Measurements from ENCODE around the gene GASK1A.

GASK1A gene

GRCh38 chr3:43014241-43014640 is 35.1 kb downstream of the GASK1A start:
- no peaks in the 10 kb centered on the region for H3K36me3 ChIP-seq (ENCODE audit: insufficient read depth, low read length)
- no peak overlapping the region for H3K9ac ChIP-seq (ENCODE audit: low read depth, low read length)
- H3K4me1 ChIP-seq (ENCODE audit: insufficient read depth, low read length) = no peaks in the 10 kb centered on the region
- H3K9me3 ChIP-seq (ENCODE audit: insufficient read depth, low read depth, low read length) = no peaks in the 10 kb centered on the region
- no peak overlapping the region for H3K4me3 ChIP-seq (ENCODE audit: low read length)
- H3K27ac ChIP-seq (ENCODE audit: low read depth, low read length) = no peak overlapping the region
- H3K27me3 ChIP-seq (ENCODE audit: insufficient read depth, low read length) = no peaks in the 10 kb centered on the region
- WGBS = 88% methylated on average over 3 of the region's 3 CpGs

GRCh38 chr3:43014956-43015355 is 35.8 kb downstream of the GASK1A start:
- Histone ChIP-seq H3K27me3 (ENCODE audit: insufficient read depth, low read length) (no peaks in the 10 kb centered on the region), H3K36me3 (ENCODE audit: insufficient read depth, low read length) (no peaks in the 10 kb centered on the region), H3K27ac (ENCODE audit: low read depth, low read length) (no peak overlapping the region), H3K9me3 (ENCODE audit: insufficient read depth, low read depth, low read length) (no peaks in the 10 kb centered on the region), H3K9ac (ENCODE audit: low read depth, low read length) (no peak overlapping the region), H3K4me1 (ENCODE audit: insufficient read depth, low read length) (no peaks in the 10 kb centered on the region), H3K4me3 (ENCODE audit: low read length) (no peak overlapping the region)
- WGBS = 91% methylated on average over 1 of the region's 1 CpG

GRCh38 chr3:43015572-43015971 is 36.5 kb downstream of the GASK1A start:
- Histone ChIP-seq H3K27me3 (ENCODE audit: insufficient read depth, low read length) (no peaks in the 10 kb centered on the region), H3K9me3 (ENCODE audit: insufficient read depth, low read depth, low read length) (no peaks in the 10 kb centered on the region), H3K4me1 (ENCODE audit: insufficient read depth, low read length) (no peaks in the 10 kb centered on the region), H3K36me3 (ENCODE audit: insufficient read depth, low read length) (no peaks in the 10 kb centered on the region), H3K9ac (ENCODE audit: low read depth, low read length) (no peak overlapping the region), H3K27ac (ENCODE audit: low read depth, low read length) (no peak overlapping the region), H3K4me3 (ENCODE audit: low read length) (no peak overlapping the region)
- WGBS = 89% methylated on average over 1 of the region's 1 CpG

GRCh38 chr3:43015991-43016865 is 37.1 kb downstream of the GASK1A start:
- no peaks in the 10 kb centered on the region for H3K9me3 ChIP-seq (ENCODE audit: insufficient read depth, low read depth, low read length)
- no peaks in the 10 kb centered on the region for H3K36me3 ChIP-seq (ENCODE audit: insufficient read depth, low read length)
- 90% methylated on average over 5 of the region's 5 CpGs for WGBS

GRCh38 chr3:43017004-43017403 is 37.9 kb downstream of the GASK1A start:
- Histone ChIP-seq H3K4me3 (ENCODE audit: low read length) (no peak overlapping the region), H3K36me3 (ENCODE audit: insufficient read depth, low read length) (no peaks in the 10 kb centered on the region), H3K9ac (ENCODE audit: low read depth, low read length) (no peak overlapping the region), H3K27ac (ENCODE audit: low read depth, low read length) (no peak overlapping the region), H3K27me3 (ENCODE audit: insufficient read depth, low read length) (no peaks in the 10 kb centered on the region), H3K4me1 (ENCODE audit: insufficient read depth, low read length) (no peaks in the 10 kb centered on the region), H3K9me3 (ENCODE audit: insufficient read depth, low read depth, low read length) (no peaks in the 10 kb centered on the region)
- WGBS = 95% methylated on average over 1 of the region's 1 CpG

More at GRCh38 chr3:43015991-43016865, 37.1 kb downstream of the GASK1A start:
- H3K4me1 ChIP-seq (ENCODE audit: insufficient read depth, low read length) = no peaks in the 10 kb centered on the region
- no peak overlapping the region for H3K9ac ChIP-seq (ENCODE audit: low read depth, low read length)
- H3K27me3 ChIP-seq (ENCODE audit: insufficient read depth, low read length) = no peaks in the 10 kb centered on the region
- no peak overlapping the region for H3K4me3 ChIP-seq (ENCODE audit: low read length)
- H3K27ac ChIP-seq (ENCODE audit: low read depth, low read length) = no peak overlapping the region

GRCh38 chr3:43017593-43018195 is 38.6 kb downstream of the GASK1A start:
- no peaks in the 10 kb centered on the region for H3K36me3 ChIP-seq (ENCODE audit: insufficient read depth, low read length)
- no peak overlapping the region for H3K4me3 ChIP-seq (ENCODE audit: low read length)
- no peaks in the 10 kb centered on the region for H3K4me1 ChIP-seq (ENCODE audit: insufficient read depth, low read length)
- no peaks in the 10 kb centered on the region for H3K27me3 ChIP-seq (ENCODE audit: insufficient read depth, low read length)
- no peaks in the 10 kb centered on the region for H3K9me3 ChIP-seq (ENCODE audit: insufficient read depth, low read depth, low read length)
- H3K27ac ChIP-seq (ENCODE audit: low read depth, low read length) = no peak overlapping the region
- WGBS = 89% methylated on average over 9 of the region's 9 CpGs
- H3K9ac ChIP-seq (ENCODE audit: low read depth, low read length) = no peak overlapping the region

GRCh38 chr3:43018246-43018645 is 39.1 kb downstream of the GASK1A start:
- Histone ChIP-seq H3K4me1 (ENCODE audit: insufficient read depth, low read length) (peaks cover 1% of the 10 kb centered on the region; the same call in 1 of the 2 replicates), H3K4me3 (ENCODE audit: low read length) (no peak overlapping the region), H3K27me3 (ENCODE audit: insufficient read depth, low read length) (no peaks in the 10 kb centered on the region), H3K9me3 (ENCODE audit: insufficient read depth, low read depth, low read length) (no peaks in the 10 kb centered on the region), H3K36me3 (ENCODE audit: insufficient read depth, low read length) (no peaks in the 10 kb centered on the region), H3K27ac (ENCODE audit: low read depth, low read length) (no peak overlapping the region), H3K9ac (ENCODE audit: low read depth, low read length) (no peak overlapping the region)
- WGBS = 86% methylated on average over 2 of the region's 2 CpGs

GRCh38 chr3:43019006-43019809 is 40.1 kb downstream of the GASK1A start:
- H3K27me3 ChIP-seq (ENCODE audit: insufficient read depth, low read length) = no peaks in the 10 kb centered on the region
- H3K4me1 ChIP-seq (ENCODE audit: insufficient read depth, low read length) = peaks cover 10% of the 10 kb centered on the region; the same call in 1 of the 2 replicates
- no peaks in the 10 kb centered on the region for H3K9me3 ChIP-seq (ENCODE audit: insufficient read depth, low read depth, low read length)
- no peak overlapping the region for H3K9ac ChIP-seq (ENCODE audit: low read depth, low read length)
- no peaks in the 10 kb centered on the region for H3K36me3 ChIP-seq (ENCODE audit: insufficient read depth, low read length)
- no peak overlapping the region for H3K27ac ChIP-seq (ENCODE audit: low read depth, low read length)
- H3K4me3 ChIP-seq (ENCODE audit: low read length) = no peak overlapping the region
- 86% methylated on average over 6 of the region's 6 CpGs for WGBS

- Histone ChIP-seq H3K4me3 (ENCODE audit: low read length) (no peak overlapping the region), H3K36me3 (ENCODE audit: insufficient read depth, low read length) (no peaks in the 10 kb centered on the region), H3K4me1 (ENCODE audit: insufficient read depth, low read length) (peaks cover 13% of the 10 kb centered on the region; the same call in 1 of the 2 replicates)
These were observed 40.7 kb downstream of the GASK1A start for GRCh38 chr3:43019826-43020225.

GRCh38 chr3:43021186-43021585 is 42.1 kb downstream of the GASK1A start:
- no peak overlapping the region for H3K27ac ChIP-seq (ENCODE audit: low read depth, low read length)
- 92% methylated on average over 3 of the region's 4 CpGs for WGBS
- no peaks in the 10 kb centered on the region for H3K27me3 ChIP-seq (ENCODE audit: insufficient read depth, low read length)
- H3K9me3 ChIP-seq (ENCODE audit: insufficient read depth, low read depth, low read length) = no peaks in the 10 kb centered on the region
- no peaks in the 10 kb centered on the region for H3K36me3 ChIP-seq (ENCODE audit: insufficient read depth, low read length)
- H3K9ac ChIP-seq (ENCODE audit: low read depth, low read length) = no peak overlapping the region
- no peak overlapping the region for H3K4me3 ChIP-seq (ENCODE audit: low read length)
- peaks cover 21% of the 10 kb centered on the region; the same call in 1 of the 2 replicates for H3K4me1 ChIP-seq (ENCODE audit: insufficient read depth, low read length)

More at GRCh38 chr3:43019826-43020225, 40.7 kb downstream of the GASK1A start:
- Histone ChIP-seq H3K9me3 (ENCODE audit: insufficient read depth, low read depth, low read length) (no peaks in the 10 kb centered on the region), H3K27me3 (ENCODE audit: insufficient read depth, low read length) (no peaks in the 10 kb centered on the region), H3K27ac (ENCODE audit: low read depth, low read length) (no peak overlapping the region), H3K9ac (ENCODE audit: low read depth, low read length) (no peak overlapping the region)

GRCh38 chr3:43022121-43022520 is 43.0 kb downstream of the GASK1A start:
- no peak overlapping the region for H3K27ac ChIP-seq (ENCODE audit: low read depth, low read length)

More at GRCh38 chr3:43022121-43022520, 43.0 kb downstream of the GASK1A start:
- Histone ChIP-seq H3K9ac (ENCODE audit: low read depth, low read length) (no peak overlapping the region), H3K9me3 (ENCODE audit: insufficient read depth, low read depth, low read length) (no peaks in the 10 kb centered on the region), H3K4me3 (ENCODE audit: low read length) (no peak overlapping the region), H3K4me1 (ENCODE audit: insufficient read depth, low read length) (peaks cover 21% of the 10 kb centered on the region; the same call in 1 of the 2 replicates), H3K36me3 (ENCODE audit: insufficient read depth, low read length) (no peaks in the 10 kb centered on the region), H3K27me3 (ENCODE audit: insufficient read depth, low read length) (no peaks in the 10 kb centered on the region)
- 94% methylated on average over 1 of the region's 1 CpG for WGBS
